Measurements from ENCODE around the gene C6orf136. TPM values are rescaled to one million over a fixed set of nuclear protein-coding genes. Genes with fewer than 3 reads are reported as not detected.
"Not testable (repeated sequence)": the region's sequence is repeated elsewhere in the genome, so short reads cannot be mapped to it uniquely, and the experiment has no call there.

The C6orf136 gene
- total and polyA plus RNA-seq, 2 donors, result 6.3 to 15.9 TPM

- DNase-seq (ENCODE audit: extremely low spot score); H3K27ac ChIP-seq (ENCODE audit: low read depth); H3K4me3 ChIP-seq (ENCODE audit: low read depth, low read length); H3K4me1 ChIP-seq (ENCODE audit: insufficient read depth); H3K36me3 ChIP-seq (ENCODE audit: insufficient read depth): not testable (repeated sequence)
- WGBS, result 89% methylated on average over 5 of the region's 5 CpGs
These were observed 11.0 kb downstream of the C6orf136 start for GRCh38 chr6:30657922-30658321.

GRCh38 chr6:30664994-30665767 is 18.2 kb downstream of the C6orf136 start:
- 91% methylated on average over 34 of the region's 34 CpGs for WGBS
- no peak for DNase-seq (ENCODE audit: extremely low spot score)
- Histone ChIP-seq H3K4me3 (ENCODE audit: low read depth, low read length) (no peak overlapping the region), H3K36me3 (ENCODE audit: insufficient read depth) (peaks cover 9% of the 10 kb centered on the region), H3K4me1 (ENCODE audit: insufficient read depth) (no peaks in the 10 kb centered on the region), H3K27ac (ENCODE audit: low read depth) (no peak overlapping the region)

- H3K4me1 ChIP-seq (ENCODE audit: insufficient read depth); H3K36me3 ChIP-seq (ENCODE audit: insufficient read depth); H3K4me3 ChIP-seq (ENCODE audit: low read depth, low read length); DNase-seq (ENCODE audit: extremely low spot score); H3K27ac ChIP-seq (ENCODE audit: low read depth): not testable (repeated sequence)
- 90% methylated on average over 2 of the region's 2 CpGs for WGBS
These were observed 19.4 kb downstream of the C6orf136 start for GRCh38 chr6:30666300-30666699.

GRCh38 chr6:30670760-30671527 is 24.0 kb downstream of the C6orf136 start:
- Histone ChIP-seq H3K4me3 (ENCODE audit: low read depth, low read length) (no peak overlapping the region), H3K36me3 (ENCODE audit: insufficient read depth) (no peaks in the 10 kb centered on the region), H3K27ac (ENCODE audit: low read depth) (no peak overlapping the region), H3K4me1 (ENCODE audit: insufficient read depth) (peaks cover 2% of the 10 kb centered on the region)
- DNase-seq (ENCODE audit: extremely low spot score), result no peak
- WGBS, result 87% methylated on average over 27 of the region's 27 CpGs

- no peaks in the 10 kb centered on the region for H3K36me3 ChIP-seq (ENCODE audit: insufficient read depth)
- WGBS, result under 1% methylated on average over 57 of the region's 57 CpGs
- H3K4me1 ChIP-seq (ENCODE audit: insufficient read depth), result peaks cover 2% of the 10 kb centered on the region
- peak within 1 kb of the TSS; percentile 86 for H3K4me3 ChIP-seq (ENCODE audit: low read depth, low read length)
- no peak within 1 kb of the TSS for H3K27ac ChIP-seq (ENCODE audit: low read depth)
- peak; percentile 93 for DNase-seq (ENCODE audit: extremely low spot score)
These were observed 25.7 kb downstream of the C6orf136 start, which contains the start of gene DHX16 for GRCh38 chr6:30672445-30673253. Gene DHX16, minus strand, starts transcription at chr6:30673006. Its CDS starts 165 bp downstream, at chr6:30672841.

GRCh38 chr6:30676660-30677285 is 29.8 kb downstream of the C6orf136 start:
- DNase-seq (ENCODE audit: extremely low spot score), result no peak
- Histone ChIP-seq H3K27ac (ENCODE audit: low read depth) (no peak overlapping the region), H3K36me3 (ENCODE audit: insufficient read depth) (no peaks in the 10 kb centered on the region), H3K4me3 (ENCODE audit: low read depth, low read length) (no peak overlapping the region), H3K4me1 (ENCODE audit: insufficient read depth) (peaks cover 1% of the 10 kb centered on the region)
- WGBS, result 76% methylated on average over 10 of the region's 10 CpGs

GRCh38 chr6:30678964-30679726 is 32.2 kb downstream of the C6orf136 start:
- Histone ChIP-seq H3K4me3 (ENCODE audit: low read depth, low read length) (no peak overlapping the region), H3K27ac (ENCODE audit: low read depth) (peak overlapping the region; percentile 57), H3K36me3 (ENCODE audit: insufficient read depth) (no peaks in the 10 kb centered on the region), H3K4me1 (ENCODE audit: insufficient read depth) (no peaks in the 10 kb centered on the region)
- 13% methylated on average over 31 of the region's 31 CpGs for WGBS
- no peak for DNase-seq (ENCODE audit: extremely low spot score)

GRCh38 chr6:30679765-30680535 is 33.0 kb downstream of the C6orf136 start:
- DNase-seq (ENCODE audit: extremely low spot score), result no peak
- H3K4me1 ChIP-seq (ENCODE audit: insufficient read depth), result no peaks in the 10 kb centered on the region
- H3K27ac ChIP-seq (ENCODE audit: low read depth), result no peak overlapping the region
- no peaks in the 10 kb centered on the region for H3K36me3 ChIP-seq (ENCODE audit: insufficient read depth)
- H3K4me3 ChIP-seq (ENCODE audit: low read depth, low read length), result no peak overlapping the region
- 55% methylated on average over 7 of the region's 7 CpGs for WGBS

- WGBS, result 25% methylated on average over 4 of the region's 4 CpGs
- H3K4me1 ChIP-seq (ENCODE audit: insufficient read depth), result no peaks in the 10 kb centered on the region
- peak overlapping the region; percentile 16 for H3K4me3 ChIP-seq (ENCODE audit: low read depth, low read length)
- no peaks in the 10 kb centered on the region for H3K36me3 ChIP-seq (ENCODE audit: insufficient read depth)
- DNase-seq (ENCODE audit: extremely low spot score), result no peak
- H3K27ac ChIP-seq (ENCODE audit: low read depth), result peak overlapping the region; percentile 91
These were observed 34.8 kb downstream of the C6orf136 start for GRCh38 chr6:30681766-30682142.

GRCh38 chr6:30682143-30683117 is 35.5 kb downstream of the C6orf136 start:
- Histone ChIP-seq H3K4me3 (ENCODE audit: low read depth, low read length) (peak overlapping the region; percentile 67), H3K36me3 (ENCODE audit: insufficient read depth) (no peaks in the 10 kb centered on the region), H3K27ac (ENCODE audit: low read depth) (peak overlapping the region; percentile 91), H3K4me1 (ENCODE audit: insufficient read depth) (no peaks in the 10 kb centered on the region)
- DNase-seq (ENCODE audit: extremely low spot score), result no peak
- WGBS, result 7% methylated on average over 11 of the region's 11 CpGs

All from urinary bladder (tissue), 4 donors.